GM21723 (cell line): ENCODE measurements around the gene SMYD3.

Experiments
- ATAC-seq: cut with Tn5 transposase; IDR thresholded peaks from one replicate; pipeline ENCODE4 v1.9.1; 2021; ENCODE audit warnings: mild to moderate bottlenecking, moderate library complexity; ENCODE audit not compliant: unreplicated experiment

SMYD3 gene

GRCh38 chr1:246117066-246117791 lies 389.9 kb downstream of the SMYD3 start:
- peak; percentile 93 for ATAC-seq

DNA sequence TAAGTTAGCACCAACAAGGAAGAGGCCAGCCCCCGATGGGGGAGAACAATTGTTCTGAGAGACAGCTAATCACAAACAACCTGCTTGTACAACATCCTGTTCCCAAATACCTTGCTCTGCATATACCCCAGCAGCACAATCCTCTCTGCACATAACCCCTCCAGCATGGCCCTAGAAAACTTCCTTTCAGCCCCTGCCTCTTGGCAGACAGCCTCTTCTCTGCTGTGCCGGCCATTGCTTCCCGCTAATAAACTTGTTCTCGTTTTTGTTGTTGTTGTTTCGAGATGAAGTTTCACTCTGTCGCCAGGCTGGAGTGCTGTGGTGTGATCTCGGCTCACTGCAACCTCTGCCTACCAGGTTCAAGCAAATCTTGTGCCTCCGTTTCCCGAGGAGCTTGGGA lies 392.7 kb downstream of the SMYD3 start:
- ATAC-seq: no peak

- no peak for ATAC-seq
Measured at GRCh38 chr1:246113555-246114095, 393.5 kb downstream of the SMYD3 start.

DNA sequence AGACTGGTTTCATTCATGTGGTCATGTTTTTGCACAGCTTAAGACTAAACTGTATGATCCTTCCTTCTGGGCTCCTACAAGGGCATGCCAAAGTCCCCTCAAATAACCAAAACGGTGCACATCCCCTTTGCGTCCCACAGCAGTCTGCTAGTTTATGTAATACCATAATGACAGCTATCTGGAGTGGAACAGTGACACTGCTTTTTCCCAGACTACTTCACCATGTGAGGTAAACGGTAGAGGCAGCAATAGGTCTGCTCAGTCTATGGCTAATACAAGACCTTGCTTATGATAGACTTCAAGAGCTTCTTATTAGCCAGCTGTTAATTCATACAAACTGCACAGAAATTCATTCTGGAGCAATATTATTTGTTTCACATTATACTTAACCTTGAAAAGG lies 395.5 kb downstream of the SMYD3 start:
- ATAC-seq: no peak

- no peak for ATAC-seq
Measured at GRCh38 chr1:246110343-246111219, 396.5 kb downstream of the SMYD3 start.

DNA sequence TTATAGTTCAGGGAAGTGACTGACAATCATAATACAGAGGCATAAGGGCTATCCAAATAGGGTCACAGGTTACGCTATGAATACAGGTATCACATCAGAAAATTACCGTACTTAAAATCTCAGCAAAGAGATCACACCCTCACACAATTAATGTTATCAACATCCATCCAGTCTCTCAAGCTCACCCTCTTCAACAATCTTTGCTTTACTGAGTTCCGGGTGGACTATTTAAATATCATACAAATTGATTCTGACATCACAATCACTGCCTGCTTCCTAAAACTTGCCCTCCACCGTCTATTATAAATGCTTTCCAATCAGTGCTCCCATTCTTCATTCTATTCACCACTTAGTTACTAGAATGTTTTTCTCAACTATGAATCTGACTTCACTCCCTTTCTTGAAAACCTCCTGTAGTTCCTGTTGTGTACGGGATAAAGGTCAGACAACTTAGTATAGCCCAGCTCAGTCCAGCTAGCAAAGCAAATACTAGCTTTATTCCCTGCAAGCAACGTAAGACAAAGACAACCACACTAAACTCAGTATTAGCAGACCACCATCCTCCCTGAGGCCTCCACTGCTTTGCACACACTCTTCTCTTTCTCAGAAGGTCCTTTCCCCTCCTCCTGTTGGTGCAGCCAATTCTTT lies 398.7 kb downstream of the SMYD3 start:
- no peak for ATAC-seq

DNA sequence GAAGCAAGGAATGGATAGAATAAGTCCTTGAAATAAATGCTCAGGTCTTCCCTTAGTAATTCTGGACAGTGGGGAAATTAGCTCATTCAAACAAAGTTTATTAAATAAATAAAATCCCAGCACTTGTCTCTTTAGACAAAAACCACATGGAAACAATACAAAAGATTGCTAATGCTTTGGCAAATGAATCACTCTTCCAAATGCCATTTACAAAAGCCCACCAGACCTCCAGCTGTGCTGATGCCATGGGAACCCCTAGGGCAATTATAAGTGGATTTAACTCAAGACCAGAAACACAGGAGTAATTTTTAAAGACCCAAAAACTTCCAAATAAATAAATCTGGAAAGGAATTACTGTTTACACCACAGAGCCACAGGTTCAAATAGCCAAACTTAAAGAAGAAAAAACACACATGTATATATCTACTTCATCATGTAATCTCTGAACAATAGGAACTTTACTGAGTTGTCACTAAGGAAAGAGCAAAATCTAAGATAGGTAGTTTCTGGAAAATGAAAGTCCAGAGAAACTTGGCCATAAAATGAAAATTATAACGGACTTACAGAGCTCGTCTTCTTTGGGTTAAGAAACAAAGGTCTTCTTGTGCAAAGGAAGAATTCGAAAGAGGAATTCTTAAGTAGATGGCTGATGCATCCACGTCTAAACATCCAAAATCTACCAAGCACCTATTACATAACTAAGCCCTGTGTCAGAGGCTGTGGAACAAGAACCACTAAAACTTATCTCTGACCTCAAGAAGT lies 399.4 kb downstream of the SMYD3 start:
- ATAC-seq: no peak

- ATAC-seq: no peak
Measured at GRCh38 chr1:246106342-246106763, 400.7 kb downstream of the SMYD3 start.

DNA sequence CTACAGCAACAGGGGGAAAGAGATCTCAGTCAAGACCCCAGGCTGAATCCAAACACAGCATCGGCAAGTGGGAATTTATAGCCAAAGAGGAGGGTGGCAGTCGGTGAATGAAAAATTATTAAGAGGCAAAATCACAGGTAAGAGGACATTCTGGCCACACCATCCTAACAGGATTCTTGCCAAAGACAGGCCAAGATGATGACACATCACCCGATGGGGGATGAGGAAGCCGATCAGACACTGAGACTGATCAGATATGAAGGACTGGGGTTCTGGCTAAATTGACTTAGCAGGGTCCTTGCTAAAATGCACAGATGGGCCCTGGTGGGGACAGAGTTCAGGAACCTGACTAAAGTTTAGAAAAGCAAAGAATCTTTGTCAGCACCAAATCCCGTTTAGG lies 402.2 kb downstream of the SMYD3 start:
- ATAC-seq: no peak

DNA sequence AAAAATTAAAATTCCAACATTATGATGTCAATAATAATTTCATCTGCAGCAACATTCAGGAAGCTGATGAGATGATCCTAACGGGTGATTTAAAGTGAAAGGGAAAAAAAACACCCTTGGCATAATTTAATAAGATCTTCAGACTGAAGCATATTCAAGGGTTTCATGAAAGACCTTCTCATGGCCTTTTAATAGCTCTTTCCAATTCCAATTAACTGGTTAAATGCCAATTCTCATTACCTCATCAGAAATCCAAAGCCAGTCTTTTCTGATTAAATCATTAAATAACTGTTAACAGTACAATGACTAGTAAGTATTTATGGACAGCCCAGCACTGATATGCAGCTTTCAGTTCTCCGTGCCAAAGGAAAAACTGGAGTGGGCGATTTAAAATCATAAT lies 407.5 kb downstream of the SMYD3 start:
- no peak for ATAC-seq

GRCh38 chr1:246096356-246096755 lies 410.7 kb downstream of the SMYD3 start:
- ATAC-seq: no peak

DNA sequence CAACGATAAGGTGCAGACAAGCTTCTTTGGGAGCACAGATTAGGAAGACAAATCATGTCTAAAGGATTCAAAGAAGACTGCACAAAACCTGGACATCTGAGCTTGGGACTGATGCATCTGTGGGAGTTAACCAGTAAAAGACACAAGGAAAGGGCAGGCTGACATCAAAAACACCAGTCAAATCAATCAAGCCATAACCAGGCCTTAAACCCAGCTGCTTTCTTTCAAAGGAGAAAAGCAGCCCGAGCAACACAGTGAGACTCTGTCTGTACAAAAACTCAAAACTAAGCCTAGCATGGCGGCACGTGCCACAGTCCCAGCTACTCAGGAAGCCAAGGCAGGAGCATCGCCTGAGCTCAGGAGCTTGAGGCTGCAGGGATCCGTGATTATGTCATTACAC lies 411.6 kb downstream of the SMYD3 start:
- ATAC-seq: no peak

DNA sequence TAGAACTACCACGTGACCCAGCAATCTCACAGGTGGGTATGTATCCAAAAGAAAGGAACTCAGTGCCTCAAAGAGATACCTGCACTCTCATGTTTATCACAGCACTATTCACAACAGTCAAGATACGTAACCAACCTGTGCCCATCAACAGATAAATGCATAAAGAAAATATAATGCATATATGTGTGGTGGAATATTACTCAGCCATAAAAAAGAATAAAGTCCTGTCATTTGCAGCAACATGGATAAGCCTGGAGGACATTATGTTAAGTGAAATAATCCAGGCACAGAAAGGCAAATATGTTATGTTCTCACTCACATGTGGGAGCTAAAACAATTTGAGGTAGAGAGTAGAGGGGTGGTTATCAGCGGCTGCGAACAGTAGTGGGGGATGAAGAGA lies 413.8 kb downstream of the SMYD3 start:
- ATAC-seq: no peak

DNA sequence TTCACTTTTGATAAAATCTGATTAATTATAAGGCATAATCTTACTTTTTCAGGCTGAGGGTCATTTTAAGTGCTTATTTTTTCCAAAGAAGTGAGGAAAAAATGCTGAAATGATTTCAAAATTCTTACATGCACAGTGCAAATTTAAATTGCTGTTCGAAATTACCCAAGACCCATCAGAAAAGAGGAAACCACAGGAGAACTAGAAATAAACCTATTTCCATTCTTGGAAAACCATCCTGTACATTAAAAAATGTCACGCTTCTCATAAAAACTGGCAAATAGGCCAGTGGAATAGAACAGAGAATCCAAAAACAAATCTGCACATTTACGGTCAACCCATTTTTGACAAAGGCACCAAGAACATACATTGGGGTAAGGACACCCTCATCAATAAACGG lies 414.9 kb downstream of the SMYD3 start:
- ATAC-seq: no peak

DNA sequence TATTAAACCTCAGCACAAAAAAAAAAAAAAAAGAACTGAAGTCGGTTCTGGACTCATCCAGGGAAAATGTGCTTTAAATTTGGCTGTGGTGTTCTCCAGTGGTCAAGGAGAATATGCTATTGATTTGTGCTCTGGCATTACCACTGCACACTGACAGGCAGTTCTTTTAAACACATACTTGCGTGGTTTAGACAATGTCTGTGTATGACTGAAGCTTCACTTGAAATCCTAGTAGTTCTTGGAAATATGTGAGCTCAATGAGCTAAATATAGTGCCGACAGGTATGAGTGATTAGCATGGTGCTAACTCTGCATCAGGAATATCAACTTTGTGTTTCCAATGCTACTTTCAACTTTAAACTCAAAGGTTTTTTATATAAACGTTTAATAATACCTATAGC lies 415.6 kb downstream of the SMYD3 start:
- ATAC-seq: no peak

GRCh38 chr1:246086191-246086590 lies 420.9 kb downstream of the SMYD3 start:
- no peak for ATAC-seq

- ATAC-seq: no peak
Measured at GRCh38 chr1:246083416-246083815, 423.7 kb downstream of the SMYD3 start.

DNA sequence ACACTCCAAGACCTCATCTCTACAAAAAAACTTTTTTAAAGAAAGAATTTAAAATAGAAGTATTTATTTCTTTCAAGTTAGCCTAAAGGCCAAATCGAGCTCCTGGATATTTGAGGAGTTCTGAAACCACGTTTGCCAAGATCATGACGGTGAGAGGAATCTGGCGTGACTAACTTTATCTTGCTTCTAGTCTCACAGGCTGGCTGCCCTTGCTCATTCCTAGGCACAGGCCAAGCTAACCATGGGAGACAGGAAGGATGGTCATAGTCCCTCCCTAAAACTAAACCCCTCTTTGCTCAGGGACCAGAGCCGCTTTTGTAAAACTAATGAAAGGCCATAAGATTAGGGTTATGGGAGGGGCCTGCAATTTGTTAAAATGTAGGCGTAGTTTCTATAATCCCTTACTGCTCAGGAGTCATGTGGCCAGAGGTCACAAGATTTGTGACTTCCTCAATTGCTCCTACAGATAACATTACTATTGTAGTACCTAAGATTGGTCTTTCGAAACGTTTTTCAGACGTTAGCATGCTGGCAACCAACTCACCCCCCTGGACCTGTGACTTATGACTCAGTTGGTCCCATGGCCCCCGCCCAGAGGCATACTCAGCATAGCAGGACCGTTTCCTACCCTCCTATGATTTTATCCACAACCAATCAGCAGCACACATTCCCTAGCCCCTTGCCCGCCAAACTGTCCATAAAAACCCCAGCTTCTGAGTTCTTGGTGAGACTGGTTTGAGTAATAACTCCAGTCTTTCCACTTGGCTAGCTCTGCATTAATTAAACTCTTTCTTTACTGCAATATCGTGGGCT lies 425.0 kb downstream of the SMYD3 start:
- no peak for ATAC-seq

DNA sequence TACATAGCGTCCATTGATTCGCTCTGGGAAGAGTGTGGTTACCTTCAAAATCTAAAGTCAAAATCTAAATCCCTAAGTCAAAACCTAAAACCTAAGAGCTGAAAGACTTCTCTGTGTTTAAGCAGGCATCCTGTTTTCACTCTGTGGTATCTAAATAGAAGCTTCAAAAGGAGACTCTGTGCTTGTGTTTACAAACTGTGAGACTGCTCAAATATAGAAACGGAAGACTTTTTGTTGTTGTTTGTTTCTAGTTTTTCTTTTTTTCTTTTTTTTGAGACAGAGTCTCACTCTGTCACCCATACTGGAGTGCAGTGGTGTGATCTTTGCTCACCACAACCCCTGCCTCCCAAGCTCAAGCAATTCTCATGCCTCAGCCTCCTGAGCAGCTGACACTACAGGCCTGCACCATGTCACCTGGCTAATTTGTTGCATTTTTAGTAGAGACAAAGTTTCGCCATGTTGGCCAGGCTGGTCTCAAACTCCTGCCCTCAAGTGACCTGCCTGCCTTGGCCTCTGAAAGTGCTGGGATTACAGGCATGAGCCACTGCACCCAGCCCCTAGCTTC lies 425.9 kb downstream of the SMYD3 start:
- ATAC-seq: no peak

- no peak for ATAC-seq
Measured at GRCh38 chr1:246080031-246080430, 427.0 kb downstream of the SMYD3 start.
